Transverse colon (tissue), 4 donors: ENCODE results near the gene SMARCA2. TPM values are rescaled to one million over a fixed set of nuclear protein-coding genes. Genes with fewer than 3 reads are reported as not detected.

Experiments used
- DNase-seq: peaks from one replicate; pipeline ENCODE4 v3.0.0-alpha.2; 2019
- H3K27ac ChIP-seq, 4 donors: fragments of 200-600 bp; sonication (generic); 2 replicates each; pipeline ENCODE4 v1.5.1; 2016 to 2018; ENCODE audit warnings: inconsistent platforms in 4 of 4
- H3K27me3 ChIP-seq: fragments of 200-600 bp; sonication (generic); 2 replicates; pipeline ENCODE4 v1.5.1; 2017; ENCODE audit warnings: inconsistent platforms
- H3K36me3 ChIP-seq, 4 donors: fragments of 200-600 bp; sonication (generic); 2 replicates each; pipeline ENCODE4 v1.5.1; 2017 to 2019; ENCODE audit warnings: inconsistent platforms in 4 of 4
- H3K4me1 ChIP-seq, 4 donors: fragments of 200-600 bp; sonication (generic); 2 replicates each; pipeline ENCODE4 v1.5.1; 2017 to 2020; ENCODE audit warnings: inconsistent platforms in 4 of 4
- H3K4me3 ChIP-seq, 4 donors: fragments of 200-600 bp; sonication (generic); 1 replicate in 1 of 4; 2 replicates in 3 of 4; pipeline versions ENCODE4 v1.5.1 to v1.6.1; 2017 to 2019; ENCODE audit warnings: inconsistent platforms in 4 of 4
- H3K9me3 ChIP-seq, 2 donors: fragments of 200-600 bp; sonication (generic); 2 replicates each; pipeline ENCODE4 v1.5.1; 2017 to 2019; ENCODE audit warnings: inconsistent platforms in 2 of 2
- EP300 ChIP-seq: sonication (generic); formaldehyde crosslinking; IDR thresholded peaks from one replicate; pipeline ENCODE4 v1.6.1; 2017; ENCODE audit warnings: antibody characterized with exemption, low read depth
- POLR2A ChIP-seq: fragments of 450-650 bp; IDR thresholded peaks from one replicate; pipeline ENCODE4 v1.6.1; 2016; ENCODE audit warnings: antibody characterized with exemption, mild to moderate bottlenecking, moderate library complexity
- POLR2AphosphoS5 ChIP-seq, 3 donors: sonication (generic); formaldehyde crosslinking; IDR thresholded peaks; one replicate each; pipeline ENCODE4 v1.6.1; 2016; ENCODE audit warnings: antibody characterized with exemption in 3 of 3
- WGBS, 2 donors: methylation state at CpG; one replicate each; pipeline ENCODE4 v1.1.5; 2018; ENCODE audit warnings: low coverage in 1 of 2; 5-methylcytosine and 5-hydroxymethylcytosine counted together
- in situ Hi-C, 4 donors: fragments of 200-750 bp; cut with MboI; loops; one replicate each; pipeline versions ENCODE4 v1.15.0 to v1.15.1; 2017; ENCODE audit warnings: low sequenced_read_pairs in 3 of 4, low pct_ligation_motif_present in 1 of 4, low pct_unique_long_range_greater_than_20kb in 1 of 4
- intact Hi-C: fragments of 100-400 bp; cut with DNase I; formaldehyde crosslinking; loops from one replicate; pipeline ENCODE4 v1.15.1; 2023; ENCODE audit warnings: low total_unique reads
- total RNA-seq, 4 donors: library from RNA; depleted of rRNA; stranded (reverse); fragments of >200 nt; gene quantifications; one replicate each; pipeline ENCODE4 v1.1.0, GENCODE V29; 2016
- TF ChIP-seq, protein P1 (sequence below), 5 experiments: fragments of 200-600 bp in 3 of 5; fragments of 450-650 bp in 2 of 5; sonication (generic) in 3 of 5; IDR thresholded peaks; 1 replicate in 2 of 5; 2 replicates in 3 of 5; pipeline ENCODE4 v1.5.1; 2016 to 2017; ENCODE audit warnings: antibody characterized with exemption in 5 of 5, inconsistent platforms in 3 of 5, mild to moderate bottlenecking in 2 of 5, moderate library complexity in 1 of 5

Gene SMARCA2
- total RNA-seq, 4 donors from 2014 or later, result 74.8 to 110 (median 92.4) TPM

DNA sequence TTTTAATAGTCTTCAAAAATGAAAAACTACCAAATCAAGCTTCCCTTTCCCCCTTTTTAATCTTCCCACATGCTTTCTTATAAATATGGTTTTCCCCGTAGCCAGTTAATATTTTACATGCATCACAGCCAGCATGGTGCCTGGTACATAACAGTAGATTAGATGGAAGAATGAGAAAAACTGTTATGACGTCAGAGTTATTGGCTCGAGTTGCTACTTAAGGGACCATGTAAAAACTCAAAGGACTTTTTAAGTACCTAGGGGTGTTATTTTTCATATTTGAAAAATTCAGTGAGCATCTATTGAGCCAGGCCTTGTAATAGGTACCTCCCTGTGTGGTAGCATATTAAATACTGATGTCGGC is 176.4 kb downstream of the SMARCA2 start:
- no peak for TF ChIP-seq EP300
- no peak for TF ChIP-seq POLR2AphosphoS5 (IDR thresholded peaks at IDR 0.05)
- TF ChIP-seq, protein P1, sequence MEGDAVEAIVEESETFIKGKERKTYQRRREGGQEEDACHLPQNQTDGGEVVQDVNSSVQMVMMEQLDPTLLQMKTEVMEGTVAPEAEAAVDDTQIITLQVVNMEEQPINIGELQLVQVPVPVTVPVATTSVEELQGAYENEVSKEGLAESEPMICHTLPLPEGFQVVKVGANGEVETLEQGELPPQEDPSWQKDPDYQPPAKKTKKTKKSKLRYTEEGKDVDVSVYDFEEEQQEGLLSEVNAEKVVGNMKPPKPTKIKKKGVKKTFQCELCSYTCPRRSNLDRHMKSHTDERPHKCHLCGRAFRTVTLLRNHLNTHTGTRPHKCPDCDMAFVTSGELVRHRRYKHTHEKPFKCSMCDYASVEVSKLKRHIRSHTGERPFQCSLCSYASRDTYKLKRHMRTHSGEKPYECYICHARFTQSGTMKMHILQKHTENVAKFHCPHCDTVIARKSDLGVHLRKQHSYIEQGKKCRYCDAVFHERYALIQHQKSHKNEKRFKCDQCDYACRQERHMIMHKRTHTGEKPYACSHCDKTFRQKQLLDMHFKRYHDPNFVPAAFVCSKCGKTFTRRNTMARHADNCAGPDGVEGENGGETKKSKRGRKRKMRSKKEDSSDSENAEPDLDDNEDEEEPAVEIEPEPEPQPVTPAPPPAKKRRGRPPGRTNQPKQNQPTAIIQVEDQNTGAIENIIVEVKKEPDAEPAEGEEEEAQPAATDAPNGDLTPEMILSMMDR (IDR thresholded peaks at IDR 0.05), result no peak
- TF ChIP-seq POLR2A, result no peak
- H3K27me3 ChIP-seq, result no peaks in the 10 kb centered on the region
- H3K27ac ChIP-seq, result no peak overlapping the region
- intact Hi-C loops (no loop called here), in situ Hi-C loops (no loop called here)
- DNase-seq, result no peak
- no peaks in the 10 kb centered on the region for H3K4me1 ChIP-seq
- H3K36me3 ChIP-seq, result peaks cover 0 to 58% (median 14%) of the 10 kb centered on the region in 4 donors
- H3K4me3 ChIP-seq, result no peak overlapping the region
- 88 to 90% methylated on average over 4 of the region's 4 CpGs for WGBS, 2 donors
- H3K9me3 ChIP-seq, result no peaks in the 10 kb centered on the region

DNA sequence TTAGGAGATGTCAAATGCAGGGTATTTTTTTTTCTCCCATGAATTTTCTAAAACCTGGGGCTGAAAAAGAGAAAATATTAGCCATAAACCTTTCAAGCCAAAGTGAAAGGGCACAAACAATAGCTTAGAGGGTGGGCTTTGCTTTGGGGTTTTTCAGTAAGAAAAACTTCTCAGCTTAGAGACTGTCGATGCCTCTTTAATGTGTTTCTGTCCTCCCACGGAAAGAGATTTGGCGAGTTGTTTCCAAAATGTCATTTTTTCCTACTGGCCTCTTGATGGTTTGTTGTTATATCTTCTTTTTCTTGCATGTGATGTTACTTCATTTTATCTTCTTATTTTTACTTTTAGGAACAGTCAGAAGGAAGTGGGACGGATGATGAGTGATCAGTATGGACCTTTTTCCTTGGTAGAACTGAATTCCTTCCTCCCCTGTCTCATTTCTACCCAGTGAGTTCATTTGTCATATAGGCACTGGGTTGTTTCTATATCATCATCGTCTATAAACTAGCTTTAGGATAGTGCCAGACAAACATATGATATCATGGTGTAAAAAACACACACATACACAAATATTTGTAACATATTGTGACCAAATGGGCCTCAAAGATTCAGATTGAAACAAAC is 177.3 kb downstream of the SMARCA2 start:
- Histone ChIP-seq H3K27ac (no peak overlapping the region), H3K9me3 (no peaks in the 10 kb centered on the region), H3K36me3 (peaks cover 0 to 52% (median 11%) of the 10 kb centered on the region in 4 donors), H3K4me1 (no peaks in the 10 kb centered on the region), H3K27me3 (no peaks in the 10 kb centered on the region), H3K4me3 (no peak overlapping the region)
- 77 to 80% methylated on average over 5 of the region's 5 CpGs for WGBS, 2 donors
- TF ChIP-seq, protein P1 (IDR thresholded peaks at IDR 0.05), result no peak
- no peak for TF ChIP-seq EP300
- TF ChIP-seq POLR2A, result no peak
- no peak for TF ChIP-seq POLR2AphosphoS5 (IDR thresholded peaks at IDR 0.05)
- DNase-seq, result no peak
- intact Hi-C loops (no loop called here), in situ Hi-C loops (no loop called here)

DNA sequence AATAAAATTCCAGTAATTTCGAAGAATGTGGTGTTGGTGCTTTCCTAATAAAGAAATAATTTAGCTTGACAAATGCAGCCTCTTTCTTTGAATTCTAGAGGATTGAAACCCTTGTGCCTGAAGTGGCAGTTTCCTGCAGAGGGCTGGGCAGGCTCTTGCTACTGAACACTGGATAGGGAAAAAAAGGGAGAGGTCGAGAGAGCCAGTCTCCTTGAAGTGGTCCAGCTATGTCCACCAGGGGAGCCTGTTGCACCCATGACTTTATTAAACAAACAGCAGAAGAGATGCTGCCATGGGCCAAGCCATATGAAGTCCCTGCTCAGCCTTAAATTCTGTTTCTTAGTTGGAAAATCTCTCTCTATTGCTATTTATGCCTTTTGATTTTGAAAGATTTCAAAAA is 178.4 kb downstream of the SMARCA2 start:
- intact Hi-C loops (no loop called here), in situ Hi-C loops (no loop called here)
- H3K9me3 ChIP-seq, result no peaks in the 10 kb centered on the region
- TF ChIP-seq POLR2AphosphoS5 (IDR thresholded peaks at IDR 0.05), result no peak
- TF ChIP-seq, protein P1 (IDR thresholded peaks at IDR 0.05), result no peak
- TF ChIP-seq POLR2A, result no peak
- TF ChIP-seq EP300, result no peak
- no peak for DNase-seq
- H3K4me1 ChIP-seq, result no peaks in the 10 kb centered on the region
- no peaks in the 10 kb centered on the region for H3K27me3 ChIP-seq
- H3K4me3 ChIP-seq, result no peak overlapping the region
- 73 to 90% methylated on average over 2 of the region's 2 CpGs for WGBS, 2 donors
- H3K27ac ChIP-seq, result no peak overlapping the region
- H3K36me3 ChIP-seq, result peaks cover 0 to 49% (median 9%) of the 10 kb centered on the region in 4 donors

DNA sequence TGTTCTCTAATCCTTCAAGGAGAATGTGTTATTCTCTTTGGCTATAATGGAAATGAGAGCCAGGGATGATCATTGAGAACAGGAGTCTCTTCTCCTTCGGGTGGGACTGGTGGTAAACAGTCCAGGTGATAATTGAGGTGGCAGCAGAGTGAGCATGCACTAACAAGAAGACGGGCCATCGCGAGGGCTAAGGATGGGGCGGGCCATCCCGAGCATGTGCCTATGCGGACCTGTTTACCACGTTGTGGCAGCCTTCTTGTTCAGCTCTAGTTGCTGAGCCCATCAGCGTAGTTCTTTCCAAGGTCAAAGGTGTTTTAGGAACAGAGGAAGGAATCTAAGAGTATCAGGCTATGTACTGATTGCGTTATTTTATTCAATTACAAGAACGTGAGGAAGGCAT is 180.1 kb downstream of the SMARCA2 start:
- no peak for DNase-seq
- no peaks in the 10 kb centered on the region for H3K4me1 ChIP-seq
- H3K27me3 ChIP-seq, result no peaks in the 10 kb centered on the region
- TF ChIP-seq, protein P1 (IDR thresholded peaks at IDR 0.05), result no peak
- TF ChIP-seq POLR2AphosphoS5 (IDR thresholded peaks at IDR 0.05) (no peak), POLR2A (no peak), EP300 (no peak)
- no peak overlapping the region for H3K27ac ChIP-seq
- in situ Hi-C loops (no loop called here), intact Hi-C loops (no loop called here)
- H3K9me3 ChIP-seq, result no peaks in the 10 kb centered on the region
- WGBS, 2 donors, result 80 to 86% methylated on average over 9 to 11 of the region's 11 CpGs
- H3K36me3 ChIP-seq, result peaks cover 0 to 37% (median 9%) of the 10 kb centered on the region in 4 donors
- H3K4me3 ChIP-seq, result no peak overlapping the region
